Measurements from ENCODE around the gene SEMA3F. TPM values are rescaled to one million over a fixed set of nuclear protein-coding genes. Genes with fewer than 3 reads are reported as not detected.

Gene SEMA3F
- total RNA-seq, 2 experiments from 2014 or later, result 0.10 to 0.36 TPM

DNA sequence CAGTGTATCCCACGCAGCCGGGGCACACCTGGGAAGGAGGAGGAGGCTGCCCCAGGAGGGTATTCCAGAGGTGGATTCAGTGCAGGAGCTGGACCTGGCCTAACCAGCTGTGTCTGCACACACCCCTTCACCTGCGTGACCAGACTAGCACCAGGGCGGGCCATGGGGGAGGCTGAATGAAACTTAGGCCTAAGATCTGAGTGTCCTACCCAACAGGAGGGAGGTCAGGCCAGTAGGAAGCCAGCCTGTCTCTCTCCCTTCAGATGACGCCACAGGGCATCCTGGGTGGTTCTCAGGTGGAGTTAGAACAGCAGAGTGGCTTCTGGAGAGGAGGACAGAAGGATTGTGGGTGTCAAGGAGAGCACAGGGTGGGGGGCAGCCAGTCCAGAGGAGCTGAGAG is 3.4 kb upstream of the SEMA3F start:
- POLR2A ChIA-PET, result no interaction called here
- CTCF ChIA-PET, result no interaction called here

DNA sequence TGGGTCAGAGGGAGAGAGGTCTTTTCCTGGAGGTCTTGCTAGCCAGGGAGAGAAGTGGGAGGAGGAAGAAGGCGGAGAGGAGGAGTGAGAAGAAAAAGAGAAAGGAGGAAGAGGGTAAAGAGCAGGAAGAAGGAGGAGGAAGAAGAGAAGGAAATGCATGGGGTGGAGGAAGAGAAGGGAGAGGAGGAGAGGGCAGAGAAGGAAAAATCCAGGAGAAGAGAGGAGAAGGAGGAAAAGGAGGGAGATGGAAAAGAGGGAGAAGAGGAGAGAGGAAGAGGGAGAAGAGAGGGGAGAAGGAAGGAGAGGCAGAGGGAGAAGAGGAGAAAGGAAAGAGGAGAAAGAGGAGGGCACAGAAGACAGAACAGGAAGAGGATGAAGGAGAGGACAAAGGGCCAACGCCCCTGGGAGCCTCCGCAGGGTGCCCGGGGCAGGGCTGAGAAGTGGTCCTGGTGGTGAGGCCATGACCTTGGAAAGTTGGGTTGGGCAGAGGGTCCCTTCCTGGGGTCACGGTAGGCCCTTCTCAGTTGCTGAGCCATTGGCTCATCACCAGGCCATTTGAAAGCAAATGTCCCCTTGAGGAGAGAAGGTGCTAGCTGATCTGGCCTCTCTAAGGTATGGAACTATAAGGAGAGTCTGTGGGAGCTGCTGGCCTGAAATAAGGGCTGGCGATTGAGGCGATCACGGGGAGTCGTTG is 1.2 kb upstream of the SEMA3F start:
- CTCF ChIA-PET, result interaction anchor here (0.6 to 1.0 kb wide), 2 partner anchors 34 to 368 kb away, joined by 3 to 4 read pairs; no protein-coding TSS in a partner anchor
- POLR2A ChIA-PET, result no interaction called here

GRCh38 chr3:50154476-50154839 is 666 bp upstream of the SEMA3F start:
- POLR2A ChIA-PET, result no interaction called here

GRCh38 chr3:50155491-50155878 is 361 bp downstream of the SEMA3F start:
- CTCF ChIA-PET, result no interaction called here

More at GRCh38 chr3:50154476-50154839, 666 bp upstream of the SEMA3F start:
- CTCF ChIA-PET, result interaction anchor here (0.6 kb wide), 1 partner anchor 368 kb away, joined by 4 read pairs; no protein-coding TSS in a partner anchor

GRCh38 chr3:50155891-50156290 is 767 bp downstream of the SEMA3F start:
- CTCF ChIA-PET, result interaction anchor here (0.9 to 1.2 kb wide), 3 partner anchors 33 to 62 kb away, joined by 3 to 4 read pairs (median 3); no protein-coding TSS in a partner anchor
- POLR2A ChIA-PET, result no interaction called here

More at GRCh38 chr3:50155491-50155878, 361 bp downstream of the SEMA3F start:
- POLR2A ChIA-PET, result no interaction called here

- CTCF ChIA-PET, result interaction anchor here (0.5 to 1.2 kb wide), 4 partner anchors 32 to 125 kb away, joined by 3 to 4 read pairs (median 3); no protein-coding TSS in a partner anchor
- POLR2A ChIA-PET, result interaction anchor here (0.6 kb wide), 1 partner anchor 15 kb away, joined by 12 read pairs; no protein-coding TSS in a partner anchor
Observed at GRCh38 chr3:50156549-50157493, 1.7 kb downstream of the SEMA3F start.

DNA sequence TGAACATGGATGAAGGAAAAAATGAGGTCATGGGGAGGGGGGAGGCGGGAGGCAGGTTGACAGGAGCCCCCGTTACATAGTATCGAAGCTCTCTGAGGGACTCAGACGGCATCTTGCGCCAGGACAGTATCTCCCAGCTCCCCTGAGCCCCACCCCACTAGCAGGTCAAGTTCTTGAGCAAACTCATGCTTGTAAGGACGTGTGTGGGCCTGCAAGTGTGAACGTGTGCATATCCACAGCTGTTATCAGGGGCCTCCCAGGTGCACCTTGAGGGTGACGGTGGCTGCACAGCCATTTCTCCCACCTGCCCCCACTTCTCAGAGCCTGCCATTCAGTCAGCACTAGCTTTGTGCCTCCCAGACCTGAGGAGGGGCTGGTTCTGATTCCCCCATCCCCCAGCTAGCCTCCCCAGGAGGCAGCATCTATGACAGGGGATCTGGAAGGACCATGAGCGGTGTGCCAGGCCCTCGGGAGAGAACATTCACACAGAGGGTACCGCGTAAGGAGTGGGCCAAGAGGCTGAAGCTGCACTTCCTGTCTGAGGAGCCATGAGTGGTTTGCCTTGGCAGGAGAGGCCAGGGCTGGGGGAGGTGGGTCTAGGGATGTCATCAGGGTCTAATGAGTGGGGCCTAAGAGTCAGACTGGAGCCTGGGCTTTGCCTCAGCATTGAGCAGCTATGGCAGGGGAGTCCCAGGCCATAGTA is 2.9 kb downstream of the SEMA3F start:
- POLR2A ChIA-PET, result no interaction called here

DNA sequence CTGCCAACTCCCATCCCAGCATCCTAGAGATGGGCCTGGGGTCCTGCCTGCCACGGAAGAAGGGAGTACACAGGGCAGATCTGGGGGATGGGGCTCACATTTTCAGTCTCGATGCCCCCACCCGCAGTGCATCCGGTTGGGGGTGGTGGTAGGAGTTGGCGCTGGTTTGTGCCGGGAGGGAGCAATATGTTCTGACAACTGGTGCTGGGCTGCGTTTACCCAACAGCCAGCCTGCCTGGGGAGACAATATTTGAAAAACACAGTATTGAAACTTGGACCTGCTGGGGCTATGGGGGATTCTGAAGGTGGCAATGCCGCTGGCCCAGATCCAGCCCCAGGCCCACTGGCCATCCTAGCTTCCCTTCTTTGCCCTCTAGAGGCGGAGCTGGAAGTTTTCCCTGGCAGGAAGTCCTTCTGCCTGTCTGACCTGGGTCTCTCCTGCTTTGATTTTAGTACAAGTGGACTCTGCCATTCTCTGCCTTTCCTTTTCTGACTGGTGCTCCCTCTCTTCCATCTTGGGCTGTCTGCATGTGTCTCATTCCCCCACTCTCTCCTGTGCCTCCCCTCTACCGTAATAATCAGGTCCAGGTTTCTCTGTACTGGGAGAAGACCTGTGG is 3.5 kb downstream of the SEMA3F start:
- CTCF ChIA-PET, result interaction anchor here (0.6 kb wide), 1 partner anchor 466 kb away, joined by 6 read pairs; no protein-coding TSS in a partner anchor
- POLR2A ChIA-PET, result no interaction called here

More for the DNA sequence above, 2.9 kb downstream of the SEMA3F start:
- CTCF ChIA-PET, result interaction anchor here (0.5 to 0.6 kb wide), 2 partner anchors 123 to 465 kb away, joined by 3 to 6 read pairs; no protein-coding TSS in a partner anchor

GRCh38 chr3:50160561-50160983 is 5.4 kb downstream of the SEMA3F start:
- CTCF ChIA-PET, result no interaction called here
- POLR2A ChIA-PET, result no interaction called here

GRCh38 chr3:50161320-50161719 is 6.2 kb downstream of the SEMA3F start:
- POLR2A ChIA-PET, result no interaction called here
- CTCF ChIA-PET, result interaction anchor here (1.3 kb wide), 1 partner anchor 32 kb away, joined by 4 read pairs; no protein-coding TSS in a partner anchor

- CTCF ChIA-PET, result interaction anchor here (1.3 kb wide), 1 partner anchor 31 kb away, joined by 4 read pairs; no protein-coding TSS in a partner anchor
Observed at GRCh38 chr3:50162034-50162883, 7.1 kb downstream of the SEMA3F start.

DNA sequence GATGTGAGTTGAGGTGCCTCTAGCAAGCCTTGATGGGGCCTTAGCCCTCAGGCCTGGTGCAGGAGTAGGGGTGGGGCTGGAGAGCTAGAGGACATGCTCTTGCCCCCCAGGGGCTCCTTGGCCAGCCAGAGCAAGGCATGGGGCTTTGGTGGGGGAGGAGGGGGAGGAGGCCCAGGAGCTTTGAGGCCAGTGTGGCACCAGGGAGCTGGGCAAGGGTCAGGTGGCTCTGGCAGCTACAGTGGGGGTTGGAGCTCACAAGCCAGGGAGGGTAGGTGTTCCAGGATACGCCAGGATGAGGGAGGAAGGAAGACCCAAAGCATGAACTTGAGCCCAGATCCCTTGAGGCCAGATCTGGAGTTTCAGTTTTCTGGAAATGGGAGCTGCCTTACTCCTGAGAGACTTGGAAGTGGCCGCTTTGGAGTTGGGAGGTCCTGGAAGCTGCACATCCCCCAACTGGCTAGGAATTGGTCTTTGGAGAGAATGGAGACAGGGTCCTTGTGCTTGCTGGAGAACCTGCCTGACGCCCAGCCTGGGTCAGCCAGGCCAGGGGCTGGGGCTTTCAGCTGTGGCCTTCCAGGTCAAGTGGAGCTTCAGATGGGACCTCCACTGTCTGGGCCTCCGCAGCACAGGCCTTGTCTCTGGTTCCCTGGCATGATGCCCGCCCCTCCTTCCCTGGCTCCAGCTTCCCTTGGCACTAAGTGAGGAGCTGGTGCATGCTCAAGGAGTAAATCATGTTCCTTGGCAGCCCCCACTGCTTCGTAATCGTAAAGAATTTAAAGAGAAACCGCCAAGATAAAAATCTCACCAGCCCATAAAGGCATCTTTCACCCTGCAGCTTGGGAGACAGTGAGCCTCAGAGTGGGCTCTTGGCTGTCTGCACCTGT is 8.7 kb downstream of the SEMA3F start:
- POLR2A ChIA-PET, result no interaction called here
- CTCF ChIA-PET, result interaction anchor here (1.5 kb wide), 1 partner anchor 31 kb away, joined by 3 read pairs; no protein-coding TSS in a partner anchor

More at GRCh38 chr3:50162034-50162883, 7.1 kb downstream of the SEMA3F start:
- POLR2A ChIA-PET, result no interaction called here

- ChIA-PET POLR2A (no interaction called here), CTCF (interaction anchor here (1.5 kb wide), 1 partner anchor 30 kb away, joined by 3 read pairs; no protein-coding TSS in a partner anchor)
Observed at GRCh38 chr3:50164481-50164880, 9.4 kb downstream of the SEMA3F start.

DNA sequence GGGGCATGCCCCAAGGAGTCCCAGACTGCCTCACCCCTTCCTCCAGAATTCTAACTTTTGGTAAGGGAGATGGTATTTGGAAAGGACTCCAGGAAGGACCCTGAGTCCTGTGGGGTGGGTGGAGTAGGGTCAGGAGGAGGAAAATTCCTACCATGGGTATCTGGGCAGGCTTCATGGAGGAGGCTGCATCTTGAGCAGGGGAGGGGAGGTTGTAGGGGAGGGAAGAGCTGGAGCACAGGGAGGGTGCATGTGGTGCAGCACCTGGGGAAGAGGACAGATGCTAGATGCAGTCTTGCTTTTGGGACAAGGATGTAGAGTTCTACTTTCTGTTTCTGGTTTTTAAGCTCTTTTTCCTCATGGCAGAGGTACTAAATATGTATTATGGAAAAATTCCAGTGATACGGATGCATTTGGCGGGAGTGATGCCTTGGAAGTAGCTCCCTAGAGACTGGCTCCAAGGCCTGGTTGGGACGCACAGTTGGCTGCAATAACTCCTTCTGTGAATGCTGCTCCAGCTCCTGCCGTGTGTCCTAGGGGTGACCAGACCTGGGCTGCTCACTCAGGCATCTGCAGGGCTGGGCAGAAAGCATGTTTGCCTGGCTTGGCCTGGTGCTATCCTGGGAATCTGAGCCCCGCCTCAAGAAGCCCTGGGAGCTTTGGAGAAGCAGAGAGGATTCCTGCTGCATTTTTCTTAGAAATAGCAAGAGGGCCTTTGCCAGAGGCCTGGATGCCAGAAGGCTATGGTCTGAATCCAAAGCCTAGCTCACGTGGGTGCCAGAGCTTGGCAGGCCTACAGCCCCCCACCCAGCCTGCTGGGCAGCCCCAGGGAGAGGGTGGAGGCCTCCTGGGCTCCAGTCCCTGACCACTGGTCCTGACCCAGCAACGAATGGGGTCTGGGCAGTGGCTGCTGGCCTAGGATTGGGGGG is 10.1 kb downstream of the SEMA3F start:
- CTCF ChIA-PET, result no interaction called here

DNA sequence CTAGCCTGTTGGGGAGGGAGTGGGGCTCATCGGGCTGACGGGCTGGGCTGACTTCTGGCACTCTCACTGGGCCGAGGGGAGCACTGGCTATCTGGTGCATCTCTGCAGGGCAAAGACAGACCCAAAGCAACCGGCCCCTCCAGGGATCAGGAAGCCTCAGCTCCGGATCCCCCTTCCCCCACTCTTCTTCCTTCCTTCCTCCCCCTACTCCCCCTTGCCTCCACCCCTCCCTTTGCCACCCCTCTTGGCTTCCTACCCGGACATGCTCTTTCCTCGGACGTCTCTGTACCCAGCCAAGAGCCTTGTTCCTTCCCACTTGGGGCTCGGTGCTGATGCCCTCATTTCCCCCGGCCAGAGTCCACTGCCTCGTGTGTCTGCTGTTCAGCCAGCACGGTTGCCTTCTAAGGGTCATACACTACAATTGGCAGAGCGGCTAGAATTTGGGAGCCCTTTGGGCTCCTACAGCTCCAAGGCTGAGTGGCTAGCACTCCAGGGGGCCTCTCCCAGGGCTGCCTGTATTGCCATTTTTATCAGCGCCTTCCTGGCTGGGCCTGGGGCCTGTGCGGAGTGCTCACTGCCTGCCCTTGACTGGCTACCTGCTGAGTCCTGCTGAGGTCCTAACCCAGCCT is 10.9 kb downstream of the SEMA3F start:
- POLR2A ChIA-PET, result no interaction called here
- CTCF ChIA-PET, result no interaction called here

More for the DNA sequence above, 10.1 kb downstream of the SEMA3F start:
- POLR2A ChIA-PET, result no interaction called here

- POLR2A ChIA-PET, result no interaction called here
- CTCF ChIA-PET, result no interaction called here
Observed at GRCh38 chr3:50166620-50167019, 11.5 kb downstream of the SEMA3F start.

Measured in activated CD8-positive, alpha-beta memory T cell treated with anti-CD3 and anti-CD28 coated beads for 36 hours (primary cell).